ENCODE data around the gene TBC1D16.
"Not testable (repeated sequence)": the region's sequence is repeated elsewhere in the genome, so short reads cannot be mapped to it uniquely, and the experiment has no call there.

Gene TBC1D16

GRCh38 chr17:80002070-80002641 is 33.5 kb downstream of the TBC1D16 start:
- no peak for DNase-seq

GRCh38 chr17:80000981-80001775 is 34.5 kb downstream of the TBC1D16 start:
- DNase-seq, result no peak

- DNase-seq, result no peak
These were observed 35.5 kb downstream of the TBC1D16 start for GRCh38 chr17:80000136-80000535.

DNA sequence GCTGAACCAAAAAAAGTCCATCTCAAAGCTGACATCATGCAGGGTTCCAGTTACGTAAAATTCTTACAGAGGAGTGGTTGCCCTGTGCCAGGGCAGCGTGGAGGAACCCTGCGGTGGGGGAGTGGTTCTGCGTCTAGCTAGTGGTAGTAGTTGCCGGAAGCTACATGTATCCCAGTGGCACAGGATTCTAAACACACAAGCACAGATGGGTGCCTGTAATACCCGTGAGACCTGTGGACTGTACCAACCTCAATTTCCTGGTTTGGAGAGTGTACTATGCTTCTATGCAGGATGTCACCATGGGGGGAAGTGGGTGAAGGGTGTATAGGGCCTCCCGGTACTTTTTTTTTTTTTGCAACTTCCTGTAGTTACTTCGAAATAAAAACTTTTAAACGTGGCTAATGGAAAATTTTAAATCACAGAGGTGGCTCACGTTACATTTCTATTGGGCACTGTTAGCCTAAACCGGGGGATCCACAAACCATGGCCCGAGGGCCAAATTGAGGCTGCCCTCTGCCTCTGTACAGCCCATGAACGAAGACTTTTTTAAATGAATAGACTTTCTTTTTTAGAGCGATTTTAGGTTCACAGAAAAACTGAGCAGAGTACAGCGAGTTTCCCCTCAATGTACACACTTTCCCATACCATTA is 38.5 kb downstream of the TBC1D16 start:
- DNase-seq, result no peak

DNA sequence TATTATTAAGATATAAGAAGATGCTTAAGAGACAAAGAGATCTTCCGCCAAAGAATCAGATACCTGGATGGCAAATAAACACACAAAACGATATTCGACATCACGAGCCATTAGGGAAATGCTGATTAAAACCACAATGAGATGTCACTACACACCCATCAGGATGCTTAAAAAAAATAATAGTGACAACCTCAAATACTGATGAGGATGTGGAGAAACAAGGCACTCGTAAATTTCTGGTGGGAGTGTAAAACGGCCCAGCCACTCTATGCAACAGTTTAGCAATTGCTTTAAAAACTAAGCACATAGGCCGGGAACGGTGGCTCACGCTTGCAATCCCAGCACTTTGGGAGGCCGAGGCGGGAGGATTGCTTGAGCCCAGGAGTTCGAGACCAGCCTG is 39.4 kb downstream of the TBC1D16 start:
- no peak for DNase-seq

GRCh38 chr17:79995696-79996095 is 40.0 kb downstream of the TBC1D16 start:
- DNase-seq, result no peak

- no peak for DNase-seq
These were observed 41.1 kb downstream of the TBC1D16 start for GRCh38 chr17:79994602-79995001.

DNA sequence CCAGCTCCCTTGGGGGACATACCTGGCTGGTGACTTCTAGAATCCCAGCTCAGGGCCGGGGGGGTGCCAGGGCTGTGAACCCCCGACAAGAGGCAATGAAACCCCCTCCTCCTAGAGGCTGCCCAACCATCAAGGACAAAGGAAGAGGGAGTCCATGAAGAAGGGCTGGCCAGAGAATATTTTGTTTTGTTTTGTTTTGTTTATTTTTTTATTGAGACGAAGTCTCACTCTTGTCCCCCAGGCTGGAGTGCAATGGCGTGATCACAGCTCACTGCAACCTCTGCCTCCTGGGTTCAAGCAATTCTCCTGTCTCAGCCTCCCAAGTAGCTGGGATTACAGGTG is 41.5 kb downstream of the TBC1D16 start:
- DNase-seq, result not testable (repeated sequence)

GRCh38 chr17:79993390-79994227 is 42.1 kb downstream of the TBC1D16 start:
- DNase-seq, result peak; percentile 96

DNA sequence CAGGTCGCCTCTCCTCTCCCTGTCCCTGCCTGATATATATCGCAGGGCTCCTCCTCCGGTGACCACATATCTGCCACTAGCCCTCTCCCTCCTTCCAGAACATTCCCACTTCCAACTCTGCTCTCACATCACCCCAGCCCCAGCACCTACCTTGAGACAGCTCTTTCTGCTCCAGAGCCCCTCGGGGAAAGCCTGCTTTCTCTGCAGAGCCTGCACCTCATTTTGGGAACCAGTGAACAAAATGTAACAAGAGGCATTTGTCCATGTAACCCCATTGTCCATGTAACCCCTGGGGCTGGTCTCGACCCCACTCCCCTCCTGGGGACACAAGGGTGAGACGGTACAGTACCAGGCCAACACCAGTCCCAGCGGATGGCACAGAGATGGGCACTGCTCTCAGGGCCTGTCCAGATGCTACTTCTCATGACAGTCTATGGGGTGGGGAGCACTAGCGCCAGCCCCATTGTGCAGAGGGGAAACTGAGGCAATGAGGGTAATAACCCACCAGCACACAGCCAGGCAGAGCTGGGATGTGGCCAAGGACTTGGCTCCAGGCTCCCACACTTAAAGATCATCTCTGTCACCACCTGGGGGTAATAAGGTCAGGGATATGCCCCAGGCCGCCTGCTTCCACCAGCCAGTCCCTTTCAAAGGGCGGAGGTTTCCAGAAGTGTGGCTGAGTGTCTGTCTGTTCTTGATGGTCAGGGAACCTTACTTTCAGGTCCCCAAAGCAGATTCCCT is 42.9 kb downstream of the TBC1D16 start:
- DNase-seq, result no peak

DNA sequence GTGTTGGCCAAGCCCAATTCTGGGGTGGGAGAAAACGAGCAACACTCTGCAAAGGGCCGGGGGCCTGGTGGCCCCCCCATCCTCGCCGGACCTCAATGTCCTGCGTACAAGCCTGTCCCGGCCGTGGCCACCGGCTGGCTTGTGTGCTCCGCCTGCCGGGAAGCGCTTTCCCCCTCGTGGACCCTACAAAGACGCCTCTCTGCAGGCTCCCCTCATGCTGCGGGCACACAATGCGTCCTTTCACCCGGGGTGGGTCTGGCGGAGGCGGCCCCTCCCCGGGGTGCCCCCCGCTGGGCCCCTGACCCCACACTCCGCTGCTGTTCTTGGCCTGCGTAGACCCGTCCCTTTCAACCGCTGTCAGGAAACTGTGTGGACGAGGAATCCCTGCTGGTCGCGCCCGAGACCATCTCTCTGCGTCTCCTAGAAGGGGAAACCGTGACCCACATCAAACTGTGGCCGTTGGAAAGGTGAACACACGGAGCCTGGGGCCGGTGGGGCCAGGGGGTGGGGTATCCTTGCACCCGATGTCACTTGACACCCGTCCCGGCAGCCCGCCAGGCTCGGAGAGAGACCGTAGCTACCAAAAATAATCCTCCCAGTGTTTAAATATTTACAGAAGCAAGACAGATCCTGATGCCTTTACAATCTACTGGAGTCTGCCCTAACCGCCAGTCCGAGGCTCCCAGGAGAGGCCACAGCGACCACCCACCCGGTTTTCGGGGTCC is 43.6 kb downstream of the TBC1D16 start:
- peak; percentile 32 for DNase-seq

- peak; percentile 76 for DNase-seq
These were observed 44.3 kb downstream of the TBC1D16 start for GRCh38 chr17:79991140-79991923.

GRCh38 chr17:79990704-79991103 is 45.0 kb downstream of the TBC1D16 start:
- no peak for DNase-seq

DNA sequence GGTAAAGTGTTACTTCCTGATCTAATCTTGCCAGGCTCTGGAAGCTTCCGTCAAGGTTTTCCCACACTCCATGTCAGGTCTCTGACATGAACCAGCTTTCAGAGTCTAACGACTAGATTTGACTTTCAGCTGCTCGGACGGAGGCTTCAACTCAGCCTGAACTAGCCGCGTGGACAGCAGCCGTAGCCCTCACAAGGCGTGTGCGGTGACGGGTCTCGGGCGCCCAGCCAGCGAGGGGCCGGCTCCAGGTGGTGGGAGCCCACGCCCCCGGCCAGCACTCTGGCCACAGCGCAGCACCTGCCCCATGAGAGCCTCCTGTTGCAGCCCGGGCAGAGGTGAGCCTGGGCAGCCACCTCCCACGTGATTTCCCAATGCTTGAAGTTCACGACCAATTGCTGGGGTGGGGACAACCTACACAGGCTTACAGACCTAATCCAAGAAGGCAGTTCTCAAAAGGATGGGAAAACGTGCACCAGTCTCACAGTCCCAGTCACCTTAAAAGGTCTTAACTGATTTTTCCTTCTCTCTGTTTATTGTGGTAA is 45.5 kb downstream of the TBC1D16 start:
- DNase-seq, result no peak

DNA sequence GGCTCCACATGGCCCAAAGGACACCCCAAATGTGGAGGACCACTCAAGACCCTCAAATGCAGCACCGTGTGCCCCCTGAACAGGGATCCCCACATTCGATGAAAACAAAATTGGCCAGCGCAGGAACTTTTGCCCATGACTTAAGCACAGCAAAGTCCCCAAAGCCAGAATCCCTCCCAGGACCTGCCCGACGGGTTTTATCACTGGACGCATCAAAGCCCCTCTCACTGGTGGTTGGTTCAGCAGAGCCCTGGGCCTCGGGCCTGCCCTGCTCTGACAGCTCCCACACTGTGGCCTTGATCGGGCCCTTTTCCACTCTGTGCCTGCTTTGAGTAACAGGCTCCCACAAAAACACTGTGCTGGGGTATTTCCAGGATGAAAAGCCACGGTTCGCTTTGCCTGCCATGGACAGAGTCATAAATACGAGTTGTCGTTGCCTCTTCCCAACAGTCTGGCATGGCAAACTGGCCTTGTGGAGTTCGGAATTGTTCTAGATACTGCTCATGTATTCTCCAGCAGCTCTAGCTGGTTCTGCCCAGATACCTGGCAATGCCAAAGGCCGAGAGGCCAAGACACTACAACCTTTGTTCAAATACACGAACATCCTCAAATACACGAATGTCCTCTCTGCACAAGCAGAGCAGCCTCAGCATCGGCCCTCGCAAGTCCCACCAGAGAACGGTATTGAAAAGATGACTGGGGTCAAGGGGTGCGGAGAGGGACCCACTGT is 46.4 kb downstream of the TBC1D16 start:
- DNase-seq, result no peak

DNA sequence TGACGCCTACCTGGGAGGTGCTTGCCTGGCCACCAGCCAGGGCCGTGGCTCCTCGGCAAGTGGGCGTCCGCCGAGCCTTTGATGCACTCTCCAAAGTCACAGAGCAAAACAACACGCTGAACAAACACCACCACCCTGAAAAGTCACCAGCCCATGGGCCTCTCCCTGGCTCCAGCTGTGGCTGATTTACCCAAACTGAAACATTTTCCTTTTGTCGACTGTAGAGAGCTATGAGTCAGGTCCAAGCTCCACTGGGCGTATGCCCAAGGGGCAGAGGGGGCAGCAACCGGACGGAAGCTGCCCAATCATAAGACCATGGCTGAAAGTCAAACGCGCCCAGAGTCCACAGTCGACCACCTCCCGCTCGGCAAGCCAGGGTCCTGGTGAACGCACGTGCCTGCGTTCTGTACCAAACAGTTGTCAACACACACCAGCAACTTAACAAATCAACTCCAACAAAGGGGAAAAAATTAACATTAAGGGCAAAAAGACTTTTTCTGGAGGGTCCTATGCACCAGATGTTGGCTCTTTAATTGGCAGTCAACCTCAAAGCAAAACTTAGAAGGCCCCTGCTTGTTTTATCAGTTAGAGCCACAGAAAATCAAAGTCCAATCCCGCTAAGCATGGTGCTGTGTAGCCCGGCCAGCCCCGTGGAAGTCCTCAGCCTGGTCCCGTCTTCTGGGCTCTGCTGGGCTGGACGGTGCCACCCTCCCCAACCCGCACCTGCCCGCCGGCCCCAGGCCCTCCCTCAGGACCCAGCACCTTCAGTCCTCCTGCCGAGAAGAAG is 47.3 kb downstream of the TBC1D16 start:
- DNase-seq, result peak; percentile 60

DNA sequence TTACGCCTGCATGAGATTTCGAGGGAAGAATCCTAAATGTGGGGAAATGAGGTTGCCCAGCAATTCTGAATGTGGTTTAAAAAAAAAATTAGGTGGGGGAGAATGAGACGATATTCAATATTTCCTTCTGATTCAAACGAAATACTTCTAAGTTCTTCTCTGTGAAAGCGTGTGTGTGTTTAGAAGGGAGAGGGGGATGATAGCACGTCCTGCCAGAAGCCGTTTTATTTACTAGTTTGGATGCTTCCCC is 47.8 kb downstream of the TBC1D16 start:
- DNase-seq, result no peak

DNA sequence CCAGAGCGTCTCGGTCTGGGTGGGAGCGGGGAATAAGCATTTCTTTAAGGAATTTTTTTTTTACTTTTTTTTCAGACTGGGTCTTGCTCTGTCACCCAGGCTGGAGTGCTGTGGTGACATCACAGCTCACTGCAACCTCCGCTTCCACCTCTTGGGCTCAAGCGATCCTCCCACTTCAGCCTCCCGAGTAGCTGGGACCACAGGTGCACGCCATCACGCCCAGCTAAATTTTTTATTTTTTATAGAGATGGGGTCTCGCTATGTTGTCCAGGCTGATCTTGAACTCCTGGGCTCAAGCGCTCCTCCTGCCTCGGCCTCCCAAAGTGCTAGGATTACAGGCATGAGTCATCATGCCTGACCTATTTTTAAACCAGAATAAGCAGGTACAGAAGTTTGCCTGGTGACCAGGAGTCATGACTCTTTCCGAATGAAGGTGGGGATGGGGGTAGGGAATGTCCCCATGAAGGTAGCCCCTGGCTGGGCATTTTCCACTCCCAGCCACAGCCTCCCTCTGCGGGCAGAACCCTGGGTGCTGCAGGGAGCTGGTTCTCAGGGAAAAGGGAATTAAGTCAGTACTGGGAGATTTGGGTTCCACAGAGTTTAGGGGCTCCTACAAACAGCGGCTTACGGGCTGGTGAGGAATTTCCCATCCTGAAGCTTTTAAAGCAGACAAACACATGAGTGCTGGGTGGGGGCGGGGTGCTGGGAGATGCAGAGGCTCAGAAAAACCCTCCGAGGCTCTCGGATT is 48.3 kb downstream of the TBC1D16 start:
- no peak for DNase-seq
